ENCODE data around the gene MYOM3. TPM values are rescaled to one million over a fixed set of nuclear protein-coding genes. Genes with fewer than 3 reads are reported as not detected.
A peak's percentile ranks its signal among the peaks of the same experiment; 100 is the strongest.

Gene MYOM3
- polyA plus RNA-seq, 2 donors = 0.27 to 0.37 TPM

- H3K4me3 ChIP-seq (ENCODE audit: low read depth in 1 of 2, low read length in 2 of 2) = no peak overlapping the region
- H3K27me3 ChIP-seq (ENCODE audit: control insufficient read depth in 1 of 2, insufficient read depth in 2 of 2, low read length in 2 of 2) = no peaks in the 10 kb centered on the region
- H3K4me1 ChIP-seq (ENCODE audit: control insufficient read depth in 2 of 2, insufficient read depth in 2 of 2, low read length in 1 of 2) = no peaks in the 10 kb centered on the region
- 77 to 81% methylated on average over 5 of the region's 5 CpGs for WGBS, 2 donors
- H3K36me3 ChIP-seq (ENCODE audit: control insufficient read depth in 2 of 2, insufficient read depth in 2 of 2, low read length in 1 of 2) = peaks cover 5 to 14% of the 10 kb centered on the region in 2 donors
- no peak overlapping the region for H3K27ac ChIP-seq (ENCODE audit: low read depth in 2 of 2, low read length in 1 of 2)
- no peaks in the 10 kb centered on the region for H3K9me3 ChIP-seq (ENCODE audit: control insufficient read depth in 2 of 2, insufficient read depth in 1 of 2, low read depth in 1 of 2, low read length in 1 of 2)
These were observed 14.7 kb upstream of the MYOM3 start for GRCh38 chr1:24126672-24127023.

GRCh38 chr1:24126018-24126671, 14.2 kb upstream of the MYOM3 start:
- Histone ChIP-seq H3K27ac (ENCODE audit: low read depth in 2 of 2, low read length in 1 of 2) (no peak overlapping the region), H3K36me3 (ENCODE audit: control insufficient read depth in 2 of 2, insufficient read depth in 2 of 2, low read length in 1 of 2) (peaks cover 4 to 19% of the 10 kb centered on the region in 2 donors), H3K4me3 (ENCODE audit: low read depth in 1 of 2, low read length in 2 of 2) (no peak overlapping the region), H3K9me3 (ENCODE audit: control insufficient read depth in 2 of 2, insufficient read depth in 1 of 2, low read depth in 1 of 2, low read length in 1 of 2) (no peaks in the 10 kb centered on the region), H3K27me3 (ENCODE audit: control insufficient read depth in 1 of 2, insufficient read depth in 2 of 2, low read length in 2 of 2) (no peaks in the 10 kb centered on the region), H3K4me1 (ENCODE audit: control insufficient read depth in 2 of 2, insufficient read depth in 2 of 2, low read length in 1 of 2) (peaks cover 0 to 2% of the 10 kb centered on the region in 2 donors)
- WGBS, 2 donors = 47 to 51% methylated on average over 6 of the region's 6 CpGs

DNA sequence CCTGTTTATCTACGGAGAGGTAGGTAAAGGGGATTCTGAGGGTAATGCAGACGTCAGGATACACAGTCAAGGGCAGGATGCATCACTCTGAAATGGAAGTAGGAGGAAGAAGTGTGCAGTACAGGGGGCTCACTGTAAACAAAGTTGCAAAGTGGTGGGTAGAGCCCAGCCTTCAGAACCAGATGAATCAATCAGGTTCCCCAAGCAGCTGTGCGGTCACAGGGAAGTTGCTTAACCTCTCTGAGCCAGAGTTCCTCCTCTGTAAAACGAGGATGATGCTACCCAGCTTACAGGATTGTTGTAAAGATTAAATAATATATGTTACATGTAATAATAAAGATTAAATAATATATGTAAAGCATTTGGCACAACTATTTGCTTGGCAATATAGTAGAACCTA, 13.5 kb upstream of the MYOM3 start:
- 73 to 80% methylated on average over 4 of the region's 4 CpGs for WGBS, 2 donors

GRCh38 chr1:24124980-24125379, 13.0 kb upstream of the MYOM3 start:
- no peaks in the 10 kb centered on the region for H3K27me3 ChIP-seq (ENCODE audit: control insufficient read depth in 1 of 2, insufficient read depth in 2 of 2, low read length in 2 of 2)
- no peak overlapping the region for H3K4me3 ChIP-seq (ENCODE audit: low read depth in 1 of 2, low read length in 2 of 2)
- peaks cover 4 to 19% of the 10 kb centered on the region in 2 donors for H3K36me3 ChIP-seq (ENCODE audit: control insufficient read depth in 2 of 2, insufficient read depth in 2 of 2, low read length in 1 of 2)
- 70 to 89% methylated on average over 2 of the region's 2 CpGs for WGBS, 2 donors
- H3K9me3 ChIP-seq (ENCODE audit: control insufficient read depth in 2 of 2, insufficient read depth in 1 of 2, low read depth in 1 of 2, low read length in 1 of 2) = no peaks in the 10 kb centered on the region
- no peak overlapping the region for H3K27ac ChIP-seq (ENCODE audit: low read depth in 2 of 2, low read length in 1 of 2)
- H3K4me1 ChIP-seq (ENCODE audit: control insufficient read depth in 2 of 2, insufficient read depth in 2 of 2, low read length in 1 of 2) = peaks cover 0 to 14% of the 10 kb centered on the region in 2 donors

More for the DNA sequence above, 13.5 kb upstream of the MYOM3 start:
- Histone ChIP-seq H3K27ac (ENCODE audit: low read depth in 2 of 2, low read length in 1 of 2) (no peak overlapping the region), H3K4me1 (ENCODE audit: control insufficient read depth in 2 of 2, insufficient read depth in 2 of 2, low read length in 1 of 2) (peaks cover 0 to 9% of the 10 kb centered on the region in 2 donors), H3K36me3 (ENCODE audit: control insufficient read depth in 2 of 2, insufficient read depth in 2 of 2, low read length in 1 of 2) (peaks cover 4 to 19% of the 10 kb centered on the region in 2 donors), H3K27me3 (ENCODE audit: control insufficient read depth in 1 of 2, insufficient read depth in 2 of 2, low read length in 2 of 2) (no peaks in the 10 kb centered on the region), H3K4me3 (ENCODE audit: low read depth in 1 of 2, low read length in 2 of 2) (no peak overlapping the region), H3K9me3 (ENCODE audit: control insufficient read depth in 2 of 2, insufficient read depth in 1 of 2, low read depth in 1 of 2, low read length in 1 of 2) (no peaks in the 10 kb centered on the region)

GRCh38 chr1:24123611-24124010, 11.7 kb upstream of the MYOM3 start:
- Histone ChIP-seq H3K27ac (ENCODE audit: low read depth in 2 of 2, low read length in 1 of 2) (no peak overlapping the region), H3K9me3 (ENCODE audit: control insufficient read depth in 2 of 2, insufficient read depth in 1 of 2, low read depth in 1 of 2, low read length in 1 of 2) (no peaks in the 10 kb centered on the region), H3K4me3 (ENCODE audit: low read depth in 1 of 2, low read length in 2 of 2) (no peak overlapping the region), H3K36me3 (ENCODE audit: control insufficient read depth in 2 of 2, insufficient read depth in 2 of 2, low read length in 1 of 2) (peaks cover 4 to 17% of the 10 kb centered on the region in 2 donors), H3K27me3 (ENCODE audit: control insufficient read depth in 1 of 2, insufficient read depth in 2 of 2, low read length in 2 of 2) (no peaks in the 10 kb centered on the region), H3K4me1 (ENCODE audit: control insufficient read depth in 2 of 2, insufficient read depth in 2 of 2, low read length in 1 of 2) (peaks cover 0 to 20% of the 10 kb centered on the region in 2 donors)
- 86 to 87% methylated on average over 6 of the region's 6 CpGs for WGBS, 2 donors

DNA sequence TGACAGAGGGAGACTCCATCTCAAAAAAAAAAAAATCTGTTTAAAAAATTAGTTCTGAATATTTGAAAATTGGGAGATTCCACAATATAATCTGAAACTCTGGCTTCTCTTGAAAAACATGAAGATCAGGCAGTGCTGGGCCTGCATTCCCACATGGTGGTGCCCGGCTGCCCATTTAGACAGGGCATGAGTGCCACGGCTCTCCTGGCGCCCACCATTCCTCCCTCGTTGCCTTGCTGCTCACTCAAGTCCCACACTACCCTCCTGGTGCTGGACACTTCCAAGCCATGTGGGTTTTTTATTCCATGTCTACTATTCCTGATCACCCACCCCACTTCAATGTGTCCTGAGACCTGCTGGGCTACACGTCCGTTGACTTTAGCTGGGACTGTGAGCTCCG, 10.8 kb upstream of the MYOM3 start:
- Histone ChIP-seq H3K4me3 (ENCODE audit: low read depth in 1 of 2, low read length in 2 of 2) (no peak overlapping the region), H3K9me3 (ENCODE audit: control insufficient read depth in 2 of 2, insufficient read depth in 1 of 2, low read depth in 1 of 2, low read length in 1 of 2) (no peaks in the 10 kb centered on the region), H3K27me3 (ENCODE audit: control insufficient read depth in 1 of 2, insufficient read depth in 2 of 2, low read length in 2 of 2) (no peaks in the 10 kb centered on the region), H3K4me1 (ENCODE audit: control insufficient read depth in 2 of 2, insufficient read depth in 2 of 2, low read length in 1 of 2) (peaks cover 0 to 20% of the 10 kb centered on the region in 2 donors), H3K27ac (ENCODE audit: low read depth in 2 of 2, low read length in 1 of 2) (no peak overlapping the region), H3K36me3 (ENCODE audit: control insufficient read depth in 2 of 2, insufficient read depth in 2 of 2, low read length in 1 of 2) (peaks cover 4 to 13% of the 10 kb centered on the region in 2 donors)
- 87 to 92% methylated on average over 7 of the region's 7 CpGs for WGBS, 2 donors

GRCh38 chr1:24121406-24121805, 9.5 kb upstream of the MYOM3 start:
- 86 to 89% methylated on average over 14 of the region's 14 CpGs for WGBS, 2 donors

DNA sequence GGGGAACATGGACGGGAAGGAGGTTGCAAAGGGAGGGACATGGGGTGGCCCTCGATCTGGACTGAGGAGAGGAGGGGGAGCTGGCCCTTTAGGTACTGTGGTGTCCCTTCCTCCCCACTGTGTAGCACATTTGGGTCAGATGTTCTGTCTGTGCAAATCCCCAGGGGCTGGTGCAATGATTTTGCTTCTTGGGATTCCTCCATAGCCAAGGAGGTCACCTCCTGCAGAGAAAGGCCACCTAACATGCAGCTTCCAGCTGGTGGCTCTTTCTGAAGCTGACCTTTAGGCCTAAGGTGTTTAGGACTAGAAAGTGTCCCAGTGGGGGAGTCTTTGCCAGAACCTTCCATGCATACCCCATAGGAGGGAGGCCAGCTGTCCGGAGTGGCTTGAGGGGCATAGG, 9.0 kb upstream of the MYOM3 start:
- H3K36me3 ChIP-seq (ENCODE audit: control insufficient read depth in 2 of 2, insufficient read depth in 2 of 2, low read length in 1 of 2) = peaks cover 4 to 11% of the 10 kb centered on the region in 2 donors
- WGBS, 2 donors = 54 to 66% methylated on average over 3 of the region's 3 CpGs

More at GRCh38 chr1:24121406-24121805, 9.5 kb upstream of the MYOM3 start:
- Histone ChIP-seq H3K9me3 (ENCODE audit: control insufficient read depth in 2 of 2, insufficient read depth in 1 of 2, low read depth in 1 of 2, low read length in 1 of 2) (no peaks in the 10 kb centered on the region), H3K27ac (ENCODE audit: low read depth in 2 of 2, low read length in 1 of 2) (peak overlapping the region in 1 of 2 donors; percentile 97), H3K4me3 (ENCODE audit: low read depth in 1 of 2, low read length in 2 of 2) (no peak overlapping the region), H3K27me3 (ENCODE audit: control insufficient read depth in 1 of 2, insufficient read depth in 2 of 2, low read length in 2 of 2) (no peaks in the 10 kb centered on the region), H3K4me1 (ENCODE audit: control insufficient read depth in 2 of 2, insufficient read depth in 2 of 2, low read length in 1 of 2) (peaks cover 0 to 23% of the 10 kb centered on the region in 2 donors), H3K36me3 (ENCODE audit: control insufficient read depth in 2 of 2, insufficient read depth in 2 of 2, low read length in 1 of 2) (peaks cover 4 to 13% of the 10 kb centered on the region in 2 donors)

GRCh38 chr1:24119859-24120756, 8.2 kb upstream of the MYOM3 start:
- Histone ChIP-seq H3K36me3 (ENCODE audit: control insufficient read depth in 2 of 2, insufficient read depth in 2 of 2, low read length in 1 of 2) (peaks cover 4 to 11% of the 10 kb centered on the region in 2 donors), H3K4me1 (ENCODE audit: control insufficient read depth in 2 of 2, insufficient read depth in 2 of 2, low read length in 1 of 2) (peaks cover 0 to 23% of the 10 kb centered on the region in 2 donors), H3K4me3 (ENCODE audit: low read depth in 1 of 2, low read length in 2 of 2) (no peak overlapping the region), H3K9me3 (ENCODE audit: control insufficient read depth in 2 of 2, insufficient read depth in 1 of 2, low read depth in 1 of 2, low read length in 1 of 2) (no peaks in the 10 kb centered on the region), H3K27me3 (ENCODE audit: control insufficient read depth in 1 of 2, insufficient read depth in 2 of 2, low read length in 2 of 2) (no peaks in the 10 kb centered on the region), H3K27ac (ENCODE audit: low read depth in 2 of 2, low read length in 1 of 2) (peak overlapping the region; percentile 92 to 97)
- 33 to 36% methylated on average over 17 of the region's 17 CpGs for WGBS, 2 donors

More for the DNA sequence above, 9.0 kb upstream of the MYOM3 start:
- Histone ChIP-seq H3K4me1 (ENCODE audit: control insufficient read depth in 2 of 2, insufficient read depth in 2 of 2, low read length in 1 of 2) (peaks cover 0 to 23% of the 10 kb centered on the region in 2 donors), H3K9me3 (ENCODE audit: control insufficient read depth in 2 of 2, insufficient read depth in 1 of 2, low read depth in 1 of 2, low read length in 1 of 2) (no peaks in the 10 kb centered on the region), H3K4me3 (ENCODE audit: low read depth in 1 of 2, low read length in 2 of 2) (no peak overlapping the region), H3K27ac (ENCODE audit: low read depth in 2 of 2, low read length in 1 of 2) (peak overlapping the region; percentile 92 to 97), H3K27me3 (ENCODE audit: control insufficient read depth in 1 of 2, insufficient read depth in 2 of 2, low read length in 2 of 2) (no peaks in the 10 kb centered on the region)
